H1 (cell line): ENCODE results near the gene CSGALNACT2. TPM values are rescaled to one million over a fixed set of nuclear protein-coding genes. Genes with fewer than 3 reads are reported as not detected.

Source experiments
- GABPA ChIP-seq: IDR thresholded peaks from 2 replicates; pipeline ENCODE4 v1.6.1; 2011; ENCODE audit warnings: mild to moderate bottlenecking, low read length, moderate library complexity, borderline replicate concordance; ENCODE audit not compliant: insufficient read depth
- GTF2F1 ChIP-seq: IDR thresholded peaks from 2 replicates; pipeline ENCODE4 v1.6.1; 2012; ENCODE audit warnings: low read depth, low read length, improper control_type of control experiment, borderline replicate concordance
- KDM4A ChIP-seq: IDR thresholded peaks from one replicate; pipeline ENCODE4 v1.7.1; 2012; ENCODE audit warnings: low read depth, mild to moderate bottlenecking, moderate library complexity, low read length, inconsistent platforms; ENCODE audit not compliant: severe bottlenecking
- TAF1 ChIP-seq: IDR thresholded peaks from 2 replicates; pipeline ENCODE4 v1.6.1; 2011; ENCODE audit warnings: mild to moderate bottlenecking, low read depth, low read length
- TCF12 ChIP-seq: IDR thresholded peaks from 2 replicates; pipeline ENCODE4 v1.6.1; 2011; ENCODE audit warnings: low read depth, mild to moderate bottlenecking, low read length
- polyA plus RNA-seq, 7 experiments: library from polyadenylated mRNA; depleted of rRNA in 3 of 7; stranded (reverse) in 5 of 7; unstranded in 2 of 7; fragments of >200 nt in 5 of 7; fragments of 200-250 nt in 2 of 7; gene quantifications; 1 replicate in 5 of 7; 2 replicates in 1 of 7; 4 replicates in 1 of 7; pipeline versions ENCODE4 v1.2.1 to v1.2.3, GENCODE V29; 2011 to 2013; ENCODE audit warnings: missing spikeins in 2 of 7, mixed read lengths in 2 of 7
- total RNA-seq: library from RNA; stranded (reverse); fragmentation: NEBNext Ultra II Directional; extraction: Animal tissue kit (Norgen Biotek cat#: 25700); gene quantifications from 2 replicates; pipeline ENCODE4 v1.2.1, GENCODE V29; 2021

The CSGALNACT2 gene
- total and polyA plus RNA-seq, 2 of the 8 experiments (the other 6 are each of a cell fraction or from before 2014, with no cell fraction given) = 2.6 to 5.3 TPM

- TF ChIP-seq GABPA = no peak
- no peak for TF ChIP-seq KDM4A
- TF ChIP-seq GTF2F1 = no peak
- no peak for TF ChIP-seq TCF12
- no peak for TF ChIP-seq TAF1
Measured at GRCh38 chr10:43199684-43200537, 61.7 kb downstream of the CSGALNACT2 start (continued).
